ENCODE results near the gene RAB2B. TPM values are rescaled to one million over a fixed set of nuclear protein-coding genes. Genes with fewer than 3 reads are reported as not detected.
A peak's percentile ranks its signal among the peaks of the same experiment; 100 is the strongest.

Gene RAB2B
- total RNA-seq, 3 donors from 2014 or later (not counting 1 experiment from before 2014, with no cell fraction given) = 43.3 to 64.7 (median 50.9) TPM

- Histone ChIP-seq H3K4me1 (ENCODE audit: control insufficient read depth, insufficient read depth, low read length) (no peaks in the 10 kb centered on the region), H3K9me3 (ENCODE audit: control insufficient read depth, insufficient read depth, low read length) (no peaks in the 10 kb centered on the region), H3K36me3 (ENCODE audit: control insufficient read depth, insufficient read depth, low read length) (peaks cover 34% of the 10 kb centered on the region), H3K4me3 (ENCODE audit: low read length) (no peak overlapping the region), H3K27ac (ENCODE audit: low read length) (no peak overlapping the region), H3K27me3 (ENCODE audit: control insufficient read depth, insufficient read depth, low read length) (no peaks in the 10 kb centered on the region)
- ATAC-seq = no peak
- intact Hi-C loops (cut with micrococcal nuclease) = no loop called here
- Mint-ChIP-seq H3K27ac (no peak overlapping the region), H3K4me3 (no peak overlapping the region), H3K36me3 (peaks cover 8% of the 10 kb centered on the region), H3K9me3 (no peaks in the 10 kb centered on the region), H3K4me1 (peaks cover 0 to 3% of the 10 kb centered on the region in 2 donors), H3K27me3 (ENCODE audit: low read depth in 2 of 2) (no peaks in the 10 kb centered on the region)
- no peak for DNase-seq
- WGBS (ENCODE audit: insufficient coverage) = 100% methylated on average over 1 of the region's 1 CpG
- TF ChIP-seq, protein P1, sequence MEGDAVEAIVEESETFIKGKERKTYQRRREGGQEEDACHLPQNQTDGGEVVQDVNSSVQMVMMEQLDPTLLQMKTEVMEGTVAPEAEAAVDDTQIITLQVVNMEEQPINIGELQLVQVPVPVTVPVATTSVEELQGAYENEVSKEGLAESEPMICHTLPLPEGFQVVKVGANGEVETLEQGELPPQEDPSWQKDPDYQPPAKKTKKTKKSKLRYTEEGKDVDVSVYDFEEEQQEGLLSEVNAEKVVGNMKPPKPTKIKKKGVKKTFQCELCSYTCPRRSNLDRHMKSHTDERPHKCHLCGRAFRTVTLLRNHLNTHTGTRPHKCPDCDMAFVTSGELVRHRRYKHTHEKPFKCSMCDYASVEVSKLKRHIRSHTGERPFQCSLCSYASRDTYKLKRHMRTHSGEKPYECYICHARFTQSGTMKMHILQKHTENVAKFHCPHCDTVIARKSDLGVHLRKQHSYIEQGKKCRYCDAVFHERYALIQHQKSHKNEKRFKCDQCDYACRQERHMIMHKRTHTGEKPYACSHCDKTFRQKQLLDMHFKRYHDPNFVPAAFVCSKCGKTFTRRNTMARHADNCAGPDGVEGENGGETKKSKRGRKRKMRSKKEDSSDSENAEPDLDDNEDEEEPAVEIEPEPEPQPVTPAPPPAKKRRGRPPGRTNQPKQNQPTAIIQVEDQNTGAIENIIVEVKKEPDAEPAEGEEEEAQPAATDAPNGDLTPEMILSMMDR (IDR thresholded peaks at IDR 0.05) = no peak
These were observed 9.9 kb upstream of the RAB2B start for GRCh38 chr14:21486640-21487087.

DNA sequence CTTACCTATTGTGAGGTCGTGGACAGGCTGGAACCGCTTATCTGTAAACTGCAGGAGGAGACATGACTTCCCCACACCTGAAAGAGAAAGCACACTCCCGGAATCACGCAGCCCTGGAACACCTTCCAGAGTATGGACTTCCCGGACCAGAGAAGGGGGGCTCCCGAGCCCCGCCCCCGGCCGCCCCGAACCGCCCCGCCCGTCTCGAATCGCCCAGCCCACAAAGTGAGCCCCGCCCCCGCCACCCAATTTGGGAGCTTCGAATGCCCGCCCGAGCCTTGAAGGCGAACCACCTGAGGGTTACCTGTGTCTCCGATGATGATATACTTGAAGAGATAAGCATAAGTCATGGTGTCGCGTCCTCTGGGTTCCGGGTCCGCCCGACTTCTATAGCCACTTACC, 235 bp downstream of the RAB2B start:
- peak overlapping the region; percentile 80 for H3K4me3 ChIP-seq (ENCODE audit: low read length)
- Mint-ChIP-seq H3K9me3 (no peaks in the 10 kb centered on the region), H3K4me1 (peaks cover 35 to 38% of the 10 kb centered on the region in 2 donors), H3K27ac (peak overlapping the region; percentile 96 to 97), H3K4me3 (peak overlapping the region; percentile 98), H3K36me3 (peaks cover 11% of the 10 kb centered on the region), H3K27me3 (ENCODE audit: low read depth in 2 of 2) (no peaks in the 10 kb centered on the region)
- WGBS (ENCODE audit: insufficient coverage) = under 1% methylated on average over 27 of the region's 27 CpGs
- TF ChIP-seq, protein P1 (IDR thresholded peaks at IDR 0.05) = no peak
- DNase-seq = peak in 1 of 2 donors; percentile 68
- intact Hi-C loops (cut with micrococcal nuclease) = no loop called here
- no peaks in the 10 kb centered on the region for H3K27me3 ChIP-seq (ENCODE audit: control insufficient read depth, insufficient read depth, low read length)
- no peaks in the 10 kb centered on the region for H3K9me3 ChIP-seq (ENCODE audit: control insufficient read depth, insufficient read depth, low read length)
- ATAC-seq = peak; percentile 53 to 62 (median 55)
- H3K27ac ChIP-seq (ENCODE audit: low read length) = peak overlapping the region; percentile 73
- peaks cover 23% of the 10 kb centered on the region for H3K36me3 ChIP-seq (ENCODE audit: control insufficient read depth, insufficient read depth, low read length)
- H3K4me1 ChIP-seq (ENCODE audit: control insufficient read depth, insufficient read depth, low read length) = peaks cover 9% of the 10 kb centered on the region

DNA sequence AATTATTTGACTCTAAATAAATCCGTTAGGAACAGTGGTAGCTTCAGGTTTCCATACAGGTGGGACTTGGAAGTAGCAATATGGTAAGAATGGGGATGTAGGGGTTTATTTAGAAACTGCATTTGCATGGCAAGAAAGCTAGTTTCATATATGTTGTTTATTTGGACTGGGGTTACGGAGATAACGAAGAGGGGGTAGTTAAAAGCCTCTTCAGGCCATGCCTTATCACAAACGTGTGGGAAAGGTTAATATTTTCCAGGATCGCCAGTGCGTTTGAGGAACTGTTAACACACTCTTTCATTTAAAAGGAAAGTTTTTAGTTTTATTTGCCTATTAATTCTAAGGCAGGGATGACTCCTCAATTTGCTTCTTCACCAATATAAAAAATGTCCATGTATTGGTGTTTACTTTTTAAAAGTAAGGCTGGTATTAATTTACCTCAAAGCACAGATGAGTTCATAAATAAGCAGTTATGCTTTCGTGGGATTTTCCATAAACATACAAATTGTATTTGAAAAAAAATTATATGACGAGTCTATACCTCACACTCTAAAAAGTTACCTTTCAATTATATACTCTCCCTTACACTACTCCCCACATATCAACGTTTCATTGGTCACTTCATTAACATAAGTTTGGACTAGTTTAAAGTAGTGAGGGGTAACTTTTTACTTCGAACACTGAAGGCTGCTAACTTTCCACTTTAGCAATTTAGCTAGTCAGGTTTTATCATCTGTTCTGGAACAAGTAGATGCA, 814 bp downstream of the RAB2B start:
- Mint-ChIP-seq H3K36me3 (peaks cover 11% of the 10 kb centered on the region), H3K4me1 (peaks cover 35 to 37% of the 10 kb centered on the region in 2 donors), H3K9me3 (no peaks in the 10 kb centered on the region), H3K27ac (peak overlapping the region; percentile 96 to 97), H3K4me3 (peak overlapping the region; percentile 98), H3K27me3 (ENCODE audit: low read depth in 2 of 2) (no peaks in the 10 kb centered on the region)
- H3K9me3 ChIP-seq (ENCODE audit: control insufficient read depth, insufficient read depth, low read length) = no peaks in the 10 kb centered on the region
- H3K27me3 ChIP-seq (ENCODE audit: control insufficient read depth, insufficient read depth, low read length) = no peaks in the 10 kb centered on the region
- H3K27ac ChIP-seq (ENCODE audit: low read length) = peak overlapping the region; percentile 73
- H3K4me1 ChIP-seq (ENCODE audit: control insufficient read depth, insufficient read depth, low read length) = peaks cover 9% of the 10 kb centered on the region
- intact Hi-C loops (cut with micrococcal nuclease) = no loop called here
- TF ChIP-seq, protein P1 (IDR thresholded peaks at IDR 0.05) = no peak
- WGBS (ENCODE audit: insufficient coverage) = 84% methylated on average over 4 of the region's 10 CpGs
- H3K36me3 ChIP-seq (ENCODE audit: control insufficient read depth, insufficient read depth, low read length) = peaks cover 21% of the 10 kb centered on the region
- DNase-seq (no peak), ATAC-seq (no peak)
- H3K4me3 ChIP-seq (ENCODE audit: low read length) = peak overlapping the region; percentile 80
